Activated CD4-positive, alpha-beta T cell treated with anti-CD3 and anti-CD28 coated beads for 36 hours (primary cell): ENCODE data around the gene ADAM11. TPM values are rescaled to one million over a fixed set of nuclear protein-coding genes. Genes with fewer than 3 reads are reported as not detected.

Source experiments
- ATAC-seq: fragments of 200-7000 bp; cut with Tn5 transposase; one replicate; pipeline ENCODE4 v1.10.0; 2021; ENCODE audit warnings: mild to moderate bottlenecking, moderate library complexity
- CTCF ChIA-PET: fragments of 350-600 bp; sonication (Branson Sonifier 250); formaldehyde crosslinking; loops from one replicate; lab custom pipeline; 2021; ENCODE audit warnings: antibody characterized with exemption; lab: Charles Lee
- POLR2A ChIA-PET: fragments of 350-600 bp; sonication (Branson Sonifier 250); formaldehyde crosslinking; loops from one replicate; lab custom pipeline; 2021; ENCODE audit warnings: antibody characterized with exemption, inconsistent platforms; lab: Charles Lee
- DNase-seq: peaks from one replicate; pipeline ENCODE4 v3.0.0-alpha.2; 2020
- H3K27ac Mint-ChIP-seq: one replicate; pipeline ENCODE4 v1.8.0; 2021; ENCODE audit warnings: mixed read lengths
- H3K27me3 Mint-ChIP-seq: one replicate; pipeline ENCODE4 v1.8.0; 2021; ENCODE audit warnings: mixed read lengths
- H3K36me3 Mint-ChIP-seq: one replicate; pipeline ENCODE4 v1.8.0; 2021; ENCODE audit warnings: low read depth, mixed read lengths
- H3K4me1 Mint-ChIP-seq: one replicate; pipeline ENCODE4 v1.8.0; 2021; ENCODE audit warnings: mixed read lengths
- H3K4me3 Mint-ChIP-seq: one replicate; pipeline ENCODE4 v1.8.0; 2021; ENCODE audit warnings: mild to moderate bottlenecking, moderate library complexity, mixed read lengths
- H3K9me3 Mint-ChIP-seq: one replicate; pipeline ENCODE4 v1.8.0; 2021; ENCODE audit warnings: low read depth, mixed read lengths
- intact Hi-C, 2 experiments: fragments of 100-400 bp; cut with DNase I in 1 of 2; cut with micrococcal nuclease in 1 of 2; formaldehyde crosslinking; loops; one replicate each; pipeline versions ENCODE4 v1.14.2 to v1.15.1; 2022 to 2024; cut with DNase I, micrococcal nuclease
- total RNA-seq, 2 experiments: library from RNA; stranded (reverse); gene quantifications; one replicate each; pipeline ENCODE4 v1.2.3, GENCODE V29; 2021

ADAM11 gene
- total RNA-seq, 2 experiments from 2014 or later: 0.19 to 0.55 TPM

GRCh38 chr17:44769647-44770084 lies 10.9 kb downstream of the ADAM11 start:
- DNase-seq: no peak
- H3K27ac Mint-ChIP-seq: no peak overlapping the region
- no peak overlapping the region for H3K4me3 Mint-ChIP-seq
- CTCF ChIA-PET: no interaction called here
- no peaks in the 10 kb centered on the region for H3K36me3 Mint-ChIP-seq
- peaks cover 14% of the 10 kb centered on the region for H3K27me3 Mint-ChIP-seq
- POLR2A ChIA-PET: no interaction called here
- no peaks in the 10 kb centered on the region for H3K9me3 Mint-ChIP-seq
- intact Hi-C loops: loop anchor here (10.0 kb wide), 3 partner anchors 215 to 425 kb away; partner anchors contain the start of genes ACBD4 (in 1 of the 2), FZD2 (in 1 of the 2) and PLCD3 (in 1 of the 2)
- no peak for ATAC-seq
- H3K4me1 Mint-ChIP-seq: no peaks in the 10 kb centered on the region

GRCh38 chr17:44770166-44770925 lies 11.6 kb downstream of the ADAM11 start:
- ATAC-seq (no peak), DNase-seq (no peak)
- H3K36me3 Mint-ChIP-seq: no peaks in the 10 kb centered on the region
- no peak overlapping the region for H3K4me3 Mint-ChIP-seq
- ChIA-PET CTCF (interaction anchor here (0.8 kb wide), 1 partner anchor 8 kb away, joined by 5 read pairs; no protein-coding TSS in a partner anchor), POLR2A (no interaction called here)
- intact Hi-C loops: loop anchor here (10.0 kb wide), 3 partner anchors 216 to 424 kb away; partner anchors contain the start of genes ACBD4 (in 1 of the 2), FZD2 (in 1 of the 2) and PLCD3 (in 1 of the 2)
- H3K27ac Mint-ChIP-seq: no peak overlapping the region
- H3K27me3 Mint-ChIP-seq: peaks cover 14% of the 10 kb centered on the region
- no peaks in the 10 kb centered on the region for H3K9me3 Mint-ChIP-seq
- H3K4me1 Mint-ChIP-seq: no peaks in the 10 kb centered on the region

GRCh38 chr17:44772308-44773045 lies 13.7 kb downstream of the ADAM11 start:
- no peak for ATAC-seq
- intact Hi-C loops: loop anchor here (10.0 kb wide), 3 partner anchors 218 to 422 kb away; partner anchors contain the start of genes ACBD4 (in 1 of the 2), FZD2 (in 1 of the 2) and PLCD3 (in 1 of the 2)
- ChIA-PET CTCF (interaction anchor here (0.7 to 1.2 kb wide), 3 partner anchors 10 to 233 kb away, joined by 3 to 5 read pairs (median 3); no protein-coding TSS in a partner anchor), POLR2A (interaction anchor here (0.9 kb wide), 1 partner anchor 90 kb away, joined by 8 read pairs; no protein-coding TSS in a partner anchor)
- peaks cover 5% of the 10 kb centered on the region for H3K27me3 Mint-ChIP-seq
- H3K4me1 Mint-ChIP-seq: peaks cover 7% of the 10 kb centered on the region
- no peak overlapping the region for H3K27ac Mint-ChIP-seq
- H3K4me3 Mint-ChIP-seq: no peak overlapping the region
- no peaks in the 10 kb centered on the region for H3K36me3 Mint-ChIP-seq
- H3K9me3 Mint-ChIP-seq: no peaks in the 10 kb centered on the region
- DNase-seq: no peak

GRCh38 chr17:44773140-44773539 lies 14.4 kb downstream of the ADAM11 start:
- intact Hi-C loops: loop anchor here (10.0 kb wide), 3 partner anchors 218 to 422 kb away; partner anchors contain the start of genes ACBD4 (in 1 of the 2), FZD2 (in 1 of the 2) and PLCD3 (in 1 of the 2)
- H3K27ac Mint-ChIP-seq: no peak overlapping the region
- no peaks in the 10 kb centered on the region for H3K36me3 Mint-ChIP-seq
- no peaks in the 10 kb centered on the region for H3K9me3 Mint-ChIP-seq
- no peak for ATAC-seq
- H3K4me3 Mint-ChIP-seq: no peak overlapping the region
- H3K4me1 Mint-ChIP-seq: peaks cover 7% of the 10 kb centered on the region
- H3K27me3 Mint-ChIP-seq: no peaks in the 10 kb centered on the region
- ChIA-PET CTCF (interaction anchor here (1.0 to 1.2 kb wide), 2 partner anchors 10 to 109 kb away, joined by 3 to 5 read pairs; no protein-coding TSS in a partner anchor), POLR2A (no interaction called here)
- no peak for DNase-seq

- DNase-seq: peak; percentile 94
- Mint-ChIP-seq H3K36me3 (no peaks in the 10 kb centered on the region), H3K27ac (no peak overlapping the region), H3K4me1 (peaks cover 7% of the 10 kb centered on the region), H3K4me3 (peak overlapping the region; percentile 77), H3K27me3 (no peaks in the 10 kb centered on the region), H3K9me3 (no peaks in the 10 kb centered on the region)
- CTCF ChIA-PET: interaction anchor here (0.5 to 3.1 kb wide), 6 partner anchors 15 to 241 kb away, joined by 3 to 14 read pairs (median 8); partner anchors contain the start of gene ADAM11
- ATAC-seq: peak; percentile 27
- intact Hi-C loops: loop anchor here (1.0 to 10.0 kb wide), 20 partner anchors 53 to 997 kb away; partner anchors contain the start of genes EFTUD2 (in 2 of the 2), PLCD3 (in 2 of the 2), ACBD4 (in 1 of the 2) and C1QL1 (in 1 of the 2)
- POLR2A ChIA-PET: interaction anchor here (1.5 kb wide), 1 partner anchor 56 kb away, joined by 3 read pairs; no protein-coding TSS in a partner anchor
Observed at GRCh38 chr17:44774271-44775135, 15.7 kb downstream of the ADAM11 start.

GRCh38 chr17:44775136-44775837 lies 16.5 kb downstream of the ADAM11 start:
- intact Hi-C loops: loop anchor here (1.0 to 10.0 kb wide), 19 partner anchors 52 to 998 kb away; partner anchors contain the start of genes EFTUD2 (in 2 of the 2), PLCD3 (in 2 of the 2), ACBD4 (in 1 of the 2) and C1QL1 (in 1 of the 2)
- Mint-ChIP-seq H3K27ac (no peak overlapping the region), H3K4me3 (peak overlapping the region; percentile 77), H3K4me1 (peaks cover 7% of the 10 kb centered on the region), H3K9me3 (no peaks in the 10 kb centered on the region), H3K27me3 (no peaks in the 10 kb centered on the region), H3K36me3 (no peaks in the 10 kb centered on the region)
- ChIA-PET CTCF (interaction anchor here (0.5 to 5.0 kb wide), 23 partner anchors 9 to 286 kb away, joined by 3 to 36 read pairs (median 4); partner anchors contain the start of genes HIGD1B, MEIOC and NMT1), POLR2A (interaction anchor here (0.7 to 1.5 kb wide), 3 partner anchors 56 to 429 kb away, joined by 3 to 4 read pairs (median 3); no protein-coding TSS in a partner anchor)
- ATAC-seq: peak; percentile 97
- DNase-seq: no peak

GRCh38 chr17:44775838-44776621 lies 17.2 kb downstream of the ADAM11 start:
- Mint-ChIP-seq H3K9me3 (no peaks in the 10 kb centered on the region), H3K36me3 (no peaks in the 10 kb centered on the region), H3K4me1 (peaks cover 7% of the 10 kb centered on the region), H3K27me3 (no peaks in the 10 kb centered on the region), H3K27ac (no peak overlapping the region), H3K4me3 (peak overlapping the region; percentile 77)
- CTCF ChIA-PET: interaction anchor here (0.6 to 5.0 kb wide), 26 partner anchors 8 to 359 kb away, joined by 3 to 49 read pairs (median 4); partner anchors contain the start of genes ACBD4, HIGD1B, MEIOC and NMT1
- intact Hi-C loops: loop anchor here (1.0 to 10.0 kb wide), 19 partner anchors 51 to 999 kb away; partner anchors contain the start of genes EFTUD2 (in 2 of the 2), PLCD3 (in 2 of the 2), ACBD4 (in 1 of the 2) and C1QL1 (in 1 of the 2)
- peak; percentile 27 for ATAC-seq
- DNase-seq: peak; percentile 98
- POLR2A ChIA-PET: interaction anchor here (0.7 to 1.5 kb wide), 3 partner anchors 55 to 430 kb away, joined by 3 to 4 read pairs (median 3); no protein-coding TSS in a partner anchor

GRCh38 chr17:44776628-44777393 lies 18.0 kb downstream of the ADAM11 start:
- ATAC-seq (no peak), DNase-seq (no peak)
- H3K27me3 Mint-ChIP-seq: no peaks in the 10 kb centered on the region
- POLR2A ChIA-PET: interaction anchor here (0.6 kb wide), 1 partner anchor 32 kb away, joined by 4 read pairs; no protein-coding TSS in a partner anchor
- CTCF ChIA-PET: interaction anchor here (0.5 to 5.0 kb wide), 16 partner anchors 14 to 1137 kb away, joined by 3 to 49 read pairs (median 4); partner anchors contain the start of gene ACBD4
- no peaks in the 10 kb centered on the region for H3K9me3 Mint-ChIP-seq
- intact Hi-C loops: loop anchor here (5.0 to 10.0 kb wide), 5 partner anchors 50 to 1000 kb away; partner anchors contain the start of genes ACBD4 (in 1 of the 2), DUSP3 (in 1 of the 2), FZD2 (in 1 of the 2) and PLCD3 (in 1 of the 2)
- no peak overlapping the region for H3K4me3 Mint-ChIP-seq
- H3K27ac Mint-ChIP-seq: no peak overlapping the region
- H3K36me3 Mint-ChIP-seq: no peaks in the 10 kb centered on the region
- peaks cover 7% of the 10 kb centered on the region for H3K4me1 Mint-ChIP-seq
